ENCODE data around the gene IL20.
A peak's percentile ranks its signal among the peaks of the same experiment; 100 is the strongest.

IL20 gene

GRCh38 chr1:206911064-206911663, 45.7 kb downstream of the IL20 start:
- CTCF ChIA-PET, result interaction anchor here (0.6 to 3.4 kb wide), 21 partner anchors 17 to 607 kb away, joined by 3 to 34 read pairs (median 4); partner anchors contain the start of gene IL20
- DNase-seq (ENCODE audit: low spot score), result peak; percentile 93
- POLR2A ChIA-PET (ENCODE audit: low non-redundant PET), result no interaction called here
- TF ChIP-seq CTCF (conservative IDR thresholded peaks at IDR 0.05; ENCODE audit: low read depth), result peak; percentile 87
- H3K27ac ChIP-seq, result no peak overlapping the region

- POLR2A ChIA-PET (ENCODE audit: low non-redundant PET), result interaction anchor here (0.7 to 1.0 kb wide), 2 partner anchors 15 to 70 kb away, joined by 3 to 4 read pairs; no protein-coding TSS in a partner anchor
- no peak overlapping the region for H3K27ac ChIP-seq
- CTCF ChIA-PET, result interaction anchor here (0.5 to 3.4 kb wide), 40 partner anchors 9 to 490 kb away, joined by 3 to 34 read pairs (median 5); partner anchors contain the start of genes DYRK3, FCMR and IL20
- peak; percentile 91 for DNase-seq (ENCODE audit: low spot score)
- peak; percentile 83 for TF ChIP-seq CTCF (conservative IDR thresholded peaks at IDR 0.05; ENCODE audit: low read depth)
Measured at GRCh38 chr1:206912445-206913095, 47.1 kb downstream of the IL20 start.

GRCh38 chr1:206913766-206914537, 48.5 kb downstream of the IL20 start:
- POLR2A ChIA-PET (ENCODE audit: low non-redundant PET), result no interaction called here
- CTCF ChIA-PET, result interaction anchor here (0.8 to 3.4 kb wide), 8 partner anchors 7 to 280 kb away, joined by 3 to 34 read pairs (median 14); partner anchors contain the start of genes DYRK3, FCMR and IL20
- no peak overlapping the region for H3K27ac ChIP-seq
- no peak for TF ChIP-seq CTCF (conservative IDR thresholded peaks at IDR 0.05; ENCODE audit: low read depth)
- no peak for DNase-seq (ENCODE audit: low spot score)

- ChIA-PET POLR2A (ENCODE audit: low non-redundant PET) (no interaction called here), CTCF (interaction anchor here (1.1 kb wide), 1 partner anchor 180 kb away, joined by 3 read pairs; no protein-coding TSS in a partner anchor)
- TF ChIP-seq CTCF (conservative IDR thresholded peaks at IDR 0.05; ENCODE audit: low read depth), result no peak
- no peak for DNase-seq (ENCODE audit: low spot score)
- no peak overlapping the region for H3K27ac ChIP-seq
Measured at GRCh38 chr1:206915030-206915735, 49.8 kb downstream of the IL20 start.

- H3K27ac ChIP-seq, result no peak overlapping the region
- DNase-seq (ENCODE audit: low spot score), result no peak
- CTCF ChIA-PET, result interaction anchor here (0.5 to 1.8 kb wide), 6 partner anchors 105 to 252 kb away, joined by 3 to 9 read pairs (median 4); no protein-coding TSS in a partner anchor
- POLR2A ChIA-PET (ENCODE audit: low non-redundant PET), result no interaction called here
- TF ChIP-seq CTCF (conservative IDR thresholded peaks at IDR 0.05; ENCODE audit: low read depth), result no peak
Measured at GRCh38 chr1:206916000-206916709, 50.7 kb downstream of the IL20 start.

Data from RWPE1 (cell line).